Suprapubic skin (tissue), 3 donors: ENCODE data around the gene ADCY4.

Source experiments
- POLR2A ChIP-seq, 2 donors: fragments of 450-650 bp; IDR thresholded peaks; one replicate each; pipeline ENCODE4 v1.6.1; 2017; ENCODE audit warnings: antibody characterized with exemption in 2 of 2, mild to moderate bottlenecking in 2 of 2, moderate library complexity in 2 of 2
- TF ChIP-seq, protein P1 (sequence below), 2 donors: fragments of 200-600 bp in 1 of 2; fragments of 450-650 bp in 1 of 2; sonication (generic) in 1 of 2; IDR thresholded peaks; one replicate each; pipeline ENCODE4 v1.5.1; 2016 to 2019; ENCODE audit warnings: antibody characterized with exemption in 2 of 2, mild to moderate bottlenecking in 1 of 2, moderate library complexity in 1 of 2

DNA sequence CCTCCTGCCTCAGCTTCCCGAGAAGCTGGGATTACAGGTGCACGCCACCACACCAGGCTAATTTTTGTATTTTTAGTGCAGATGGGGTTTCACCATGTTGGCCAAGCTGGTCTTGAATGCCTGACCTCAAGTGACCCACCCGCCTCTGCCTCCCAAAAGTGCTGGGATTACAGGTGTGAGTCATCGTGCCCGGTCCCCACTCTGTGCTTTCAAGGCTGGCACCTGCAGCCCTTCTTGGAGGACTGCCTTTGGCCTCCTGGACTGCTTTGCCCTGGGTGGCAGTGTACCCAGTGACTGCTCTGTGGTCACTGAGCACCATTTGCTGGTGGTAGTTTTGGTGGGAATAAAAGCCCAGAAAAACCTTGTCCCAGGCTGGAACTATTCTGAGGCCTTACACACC lies 47.9 kb downstream of the ADCY4 start:
- TF ChIP-seq, protein P1, sequence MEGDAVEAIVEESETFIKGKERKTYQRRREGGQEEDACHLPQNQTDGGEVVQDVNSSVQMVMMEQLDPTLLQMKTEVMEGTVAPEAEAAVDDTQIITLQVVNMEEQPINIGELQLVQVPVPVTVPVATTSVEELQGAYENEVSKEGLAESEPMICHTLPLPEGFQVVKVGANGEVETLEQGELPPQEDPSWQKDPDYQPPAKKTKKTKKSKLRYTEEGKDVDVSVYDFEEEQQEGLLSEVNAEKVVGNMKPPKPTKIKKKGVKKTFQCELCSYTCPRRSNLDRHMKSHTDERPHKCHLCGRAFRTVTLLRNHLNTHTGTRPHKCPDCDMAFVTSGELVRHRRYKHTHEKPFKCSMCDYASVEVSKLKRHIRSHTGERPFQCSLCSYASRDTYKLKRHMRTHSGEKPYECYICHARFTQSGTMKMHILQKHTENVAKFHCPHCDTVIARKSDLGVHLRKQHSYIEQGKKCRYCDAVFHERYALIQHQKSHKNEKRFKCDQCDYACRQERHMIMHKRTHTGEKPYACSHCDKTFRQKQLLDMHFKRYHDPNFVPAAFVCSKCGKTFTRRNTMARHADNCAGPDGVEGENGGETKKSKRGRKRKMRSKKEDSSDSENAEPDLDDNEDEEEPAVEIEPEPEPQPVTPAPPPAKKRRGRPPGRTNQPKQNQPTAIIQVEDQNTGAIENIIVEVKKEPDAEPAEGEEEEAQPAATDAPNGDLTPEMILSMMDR (IDR thresholded peaks at IDR 0.05): no peak
- TF ChIP-seq POLR2A (IDR thresholded peaks at IDR 0.05): no peak
